ENCODE measurements around the gene PHACTR1.

Gene PHACTR1

DNA sequence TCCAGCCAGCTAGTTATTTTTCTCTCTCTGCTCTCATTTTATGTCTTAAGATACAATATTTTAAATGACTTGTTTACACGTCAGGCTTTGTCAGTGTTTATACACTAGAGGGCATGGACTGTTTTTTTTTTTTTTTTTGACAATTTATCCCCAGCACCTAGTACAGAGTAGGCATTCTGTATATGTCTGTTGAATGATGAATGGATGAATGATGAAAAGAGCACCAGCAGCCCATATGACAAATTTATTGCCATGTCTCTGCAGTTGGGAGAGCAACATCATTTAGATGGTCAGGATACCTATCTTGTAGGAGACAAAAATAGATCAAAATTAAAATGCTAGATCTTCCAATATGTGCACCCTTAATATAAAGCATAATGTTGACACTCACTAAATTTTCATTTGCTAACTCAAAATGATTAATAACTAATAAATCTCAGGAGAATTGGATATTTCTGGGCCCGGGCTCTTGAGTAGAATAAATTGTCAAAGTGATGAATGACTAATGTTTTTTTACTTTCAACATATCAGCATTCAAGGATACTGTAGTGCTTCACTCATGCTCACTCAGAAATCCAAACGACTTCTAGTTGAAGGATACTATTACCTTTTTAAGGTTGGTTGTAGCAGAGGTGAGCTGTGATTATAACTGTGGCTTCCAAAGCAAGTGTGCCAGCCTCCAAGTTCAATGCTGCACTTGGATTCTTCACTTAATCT, 200.0 kb downstream of the PHACTR1 start:
- no peak overlapping the region for H3K4me3 ChIP-seq (replicated peaks; ENCODE audit: low read depth, low read length)
- TF ChIP-seq CTCF (IDR thresholded peaks at IDR 0.05; ENCODE audit: low read depth, low read length, missing control alignments), result no peak
- no peak for DNase-seq (ENCODE audit: extremely low read depth, low read depth)

DNA sequence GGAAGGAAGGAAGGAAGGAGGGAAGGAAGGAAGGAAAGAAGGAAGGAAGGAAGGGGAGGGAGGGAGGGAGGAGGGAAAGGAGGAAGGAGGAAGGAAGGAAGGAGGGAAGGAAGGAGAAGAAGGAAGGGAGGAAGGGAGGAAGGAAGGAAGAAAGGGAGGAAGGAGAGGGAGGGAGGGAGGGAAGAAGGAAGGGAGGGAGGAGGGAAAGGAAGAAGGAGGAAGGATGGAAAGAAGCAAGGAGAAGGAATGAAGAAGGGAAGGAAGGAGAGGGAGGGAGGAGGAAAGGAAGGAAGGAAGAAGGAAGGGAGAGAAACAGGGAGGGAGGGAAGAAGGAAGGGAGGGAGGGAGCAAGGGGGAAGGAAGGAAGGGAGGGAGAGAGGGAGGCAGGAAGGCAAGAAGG, 204.9 kb downstream of the PHACTR1 start:
- no peak for TF ChIP-seq CTCF (IDR thresholded peaks at IDR 0.05; ENCODE audit: low read depth, low read length, missing control alignments)
- H3K4me3 ChIP-seq (replicated peaks; ENCODE audit: low read depth, low read length), result no peak overlapping the region
- DNase-seq (ENCODE audit: extremely low read depth, low read depth), result no peak

DNA sequence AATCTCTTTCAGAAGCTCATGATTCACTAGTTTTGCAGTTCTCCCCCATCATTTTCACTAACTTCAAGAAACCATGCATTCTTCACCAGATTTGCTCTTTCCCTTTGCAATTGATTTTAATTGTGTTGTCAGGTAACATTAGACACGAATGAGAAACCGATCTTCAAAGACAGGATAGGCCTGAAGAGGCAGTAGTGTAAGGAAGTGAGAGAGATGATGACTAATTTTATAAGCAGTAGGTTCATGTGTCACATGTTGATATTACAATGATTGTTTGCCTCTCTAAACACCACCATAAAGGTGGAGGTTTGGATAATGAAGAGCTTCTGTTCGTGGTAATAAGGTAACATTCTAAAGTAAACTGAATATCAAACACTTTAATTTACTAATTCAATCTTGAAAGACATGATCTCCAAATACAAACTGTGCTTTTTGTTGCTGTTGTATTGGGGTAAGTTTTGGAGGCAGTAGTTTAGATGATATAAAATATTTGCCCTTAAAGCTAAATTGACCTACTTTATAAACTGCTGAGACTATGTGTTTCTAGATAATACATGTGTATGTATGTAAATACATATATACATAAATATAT, 207.2 kb downstream of the PHACTR1 start:
- H3K4me3 ChIP-seq (replicated peaks; ENCODE audit: low read depth, low read length), result no peak overlapping the region
- DNase-seq (ENCODE audit: extremely low read depth, low read depth), result no peak
- no peak for TF ChIP-seq CTCF (IDR thresholded peaks at IDR 0.05; ENCODE audit: low read depth, low read length, missing control alignments)

DNA sequence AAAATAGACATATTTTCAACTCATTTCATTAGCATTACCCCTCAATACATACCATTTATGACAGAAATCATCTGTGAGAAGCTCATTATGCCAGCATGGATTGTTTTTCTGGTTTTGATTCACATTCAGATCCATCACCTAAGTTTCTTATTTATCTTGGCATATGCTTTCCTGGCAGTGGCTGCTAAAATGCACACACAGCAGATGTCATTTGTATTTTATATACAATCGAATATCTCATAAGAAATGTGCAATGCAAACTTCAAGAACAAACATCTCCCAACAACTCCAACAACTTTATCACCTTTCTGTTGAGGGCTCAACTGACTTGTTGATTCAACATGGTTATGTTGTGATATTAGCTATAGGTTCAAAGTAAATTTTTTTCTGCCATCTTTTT, 208.3 kb downstream of the PHACTR1 start:
- H3K4me3 ChIP-seq (replicated peaks; ENCODE audit: low read depth, low read length), result no peak overlapping the region
- no peak for TF ChIP-seq CTCF (IDR thresholded peaks at IDR 0.05; ENCODE audit: low read depth, low read length, missing control alignments)
- no peak for DNase-seq (ENCODE audit: extremely low read depth, low read depth)

DNA sequence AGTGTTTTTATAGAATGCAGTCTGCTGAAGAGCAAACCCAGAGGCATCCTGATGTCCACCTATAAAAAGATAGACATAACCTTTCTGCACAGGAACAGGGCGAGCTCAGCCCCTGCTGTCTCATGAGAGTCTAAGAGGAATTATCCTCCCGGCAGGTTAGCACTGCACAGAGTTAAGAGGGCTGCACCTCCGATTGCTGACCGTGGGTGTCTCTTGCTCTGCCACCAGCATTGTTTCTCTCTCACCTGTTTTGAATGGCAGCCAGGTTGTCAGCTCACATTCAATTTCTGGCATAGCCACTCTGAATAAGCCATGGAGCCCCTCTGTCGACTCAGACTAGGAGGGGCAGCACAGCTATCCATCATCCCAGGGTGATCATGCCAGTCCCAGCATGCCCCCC, 211.2 kb downstream of the PHACTR1 start:
- H3K4me3 ChIP-seq (replicated peaks; ENCODE audit: low read depth, low read length), result no peak overlapping the region
- no peak for TF ChIP-seq CTCF (IDR thresholded peaks at IDR 0.05; ENCODE audit: low read depth, low read length, missing control alignments)
- no peak for DNase-seq (ENCODE audit: extremely low read depth, low read depth)

GRCh38 chr6:12929678-12930077, 213.1 kb downstream of the PHACTR1 start:
- no peak for TF ChIP-seq CTCF (IDR thresholded peaks at IDR 0.05; ENCODE audit: low read depth, low read length, missing control alignments)
- no peak for DNase-seq (ENCODE audit: extremely low read depth, low read depth)
- no peak overlapping the region for H3K4me3 ChIP-seq (replicated peaks; ENCODE audit: low read depth, low read length)
